GM12878 (cell line): ENCODE measurements around the gene PTCH2. TPM values are rescaled to one million over a fixed set of nuclear protein-coding genes. Genes with fewer than 3 reads are reported as not detected.

Experiments used
- ATAC-seq: fragments of 200-7000 bp; cut with Tn5 transposase; 3 replicates; pipeline ENCODE4 v1.9.1; 2020; ENCODE audit warnings: mild to moderate bottlenecking, moderate library complexity
- BruUV-seq: library from RNA; stranded (reverse); fragments of 400-500 nt; replicated peaks from 2 replicates; lab custom pipeline; 2021; lab: Mats Ljungman, UMichigan
- CTCF ChIA-PET: fragments of 300-600 bp; sonication (Branson Sonifier 250); formaldehyde crosslinking; extraction: SDS; loops from one replicate; lab custom pipeline; 2021; ENCODE audit warnings: inconsistent platforms; lab: Yijun Ruan, JAX
- POLR2A ChIA-PET: fragments of 350-600 bp; formaldehyde crosslinking; extraction: SDS; loops from one replicate; lab custom pipeline; 2021; ENCODE audit warnings: inconsistent platforms; lab: Charles Lee
- RAD21 ChIA-PET: fragments of 300-600 bp; sonication (Branson Sonifier 250); formaldehyde crosslinking; loops from one replicate; lab custom pipeline; 2023; ENCODE audit warnings: antibody characterized with exemption; ENCODE audit not compliant: unreplicated experiment; lab: Charles Lee
- SMC1A ChIA-PET: fragments of 300-600 bp; sonication (Branson Sonifier 250); formaldehyde crosslinking; loops from one replicate; lab custom pipeline; 2023; ENCODE audit not compliant: unreplicated experiment, uncharacterized antibody; lab: Charles Lee
- DNase-seq: peaks from one replicate; pipeline ENCODE4 v3.0.0-alpha.2; 2011; ENCODE audit warnings: low read depth, low spot score
- FAIRE-seq: peaks from 3 replicates; lab custom pipeline; 2011; peaks lifted over from hg19 to GRCh38; lab: Jason Lieb, UNC
- H2AFZ ChIP-seq: 2 replicates; pipeline ENCODE4 v1.6.0; 2011; ENCODE audit warnings: low read depth, low read length, control low read depth; ENCODE audit not compliant: control insufficient read depth
- H3K27ac ChIP-seq: 2 replicates; pipeline ENCODE4 v1.5.1; 2011; ENCODE audit warnings: control low read depth; ENCODE audit not compliant: control insufficient read depth, insufficient read depth
- H3K27me3 ChIP-seq, 2 experiments: replicated peaks in 1 of 2; 2 replicates each; pipeline versions ENCODE4 v1.6.0 to v1.6.1; 2011; ENCODE audit warnings: low read length in 1 of 2; ENCODE audit not compliant: control insufficient read depth in 2 of 2, insufficient read depth in 2 of 2
- H3K36me3 ChIP-seq, 2 experiments: 2 replicates each; pipeline ENCODE4 v1.5.1; 2011; ENCODE audit warnings: low read length in 1 of 2; ENCODE audit not compliant: control insufficient read depth in 2 of 2, insufficient read depth in 2 of 2
- H3K4me1 ChIP-seq: 2 replicates; pipeline ENCODE4 v1.6.1; 2011; ENCODE audit warnings: mild to moderate bottlenecking, low read length, moderate library complexity, mixed read lengths; ENCODE audit not compliant: control insufficient read depth, insufficient read depth
- H3K4me2 ChIP-seq: 2 replicates; pipeline ENCODE4 v1.6.0; 2011; ENCODE audit warnings: control low read depth; ENCODE audit not compliant: control insufficient read depth, insufficient read depth
- H3K4me3 ChIP-seq: fragments of 200-600 bp; sonication (generic); 2 replicates; pipeline ENCODE4 v1.5.1; 2016
- H3K79me2 ChIP-seq: 2 replicates; pipeline ENCODE4 v1.6.0; 2011; ENCODE audit warnings: low read length; ENCODE audit not compliant: control insufficient read depth, insufficient read depth
- H3K9ac ChIP-seq: 2 replicates; pipeline ENCODE4 v1.8.0; 2011; ENCODE audit warnings: low read length, control low read depth, mixed read lengths; ENCODE audit not compliant: control insufficient read depth, insufficient read depth
- H3K9me3 ChIP-seq: replicated peaks from 3 replicates; pipeline ENCODE4 v1.5.1; 2011; ENCODE audit warnings: mild to moderate bottlenecking, low read length; ENCODE audit not compliant: control insufficient read depth, insufficient read depth
- H4K20me1 ChIP-seq: 2 replicates; pipeline ENCODE4 v1.6.0; 2011; ENCODE audit not compliant: control insufficient read depth, insufficient read depth
- CREB1 ChIP-seq: IDR thresholded peaks from 2 replicates; pipeline ENCODE4 v1.6.1; 2012; ENCODE audit warnings: low read depth, mild to moderate bottlenecking, inconsistent platforms
- GABPA ChIP-seq: IDR thresholded peaks from 2 replicates; pipeline ENCODE4 v1.6.1; 2014; ENCODE audit warnings: antibody characterized with exemption, low read depth, mild to moderate bottlenecking, inconsistent platforms
- POLR2A ChIP-seq: IDR thresholded peaks from 2 replicates; pipeline ENCODE4 v1.6.1; 2011; ENCODE audit warnings: low read depth, mild to moderate bottlenecking, low read length
- SMAD1 ChIP-seq: fragments of 450-650 bp; IDR thresholded peaks from 2 replicates; pipeline ENCODE4 v1.6.1; 2018; ENCODE audit warnings: mild to moderate bottlenecking, low read depth; ENCODE audit not compliant: partially characterized antibody
- SMAD5 ChIP-seq: IDR thresholded peaks from 2 replicates; pipeline ENCODE4 v1.6.1; 2016; ENCODE audit warnings: antibody characterized with exemption, low read depth
- STAT1 ChIP-seq: fragments of 450-650 bp; conservative IDR thresholded peaks from 2 replicates; pipeline ENCODE4 v1.6.1; 2014; ENCODE audit warnings: antibody characterized with exemption, mild to moderate bottlenecking
- SUZ12 ChIP-seq: fragments of 200-600 bp; sonication (generic); IDR thresholded peaks from one replicate; pipeline ENCODE4 v1.6.1; 2018; ENCODE audit warnings: antibody characterized with exemption, mild to moderate bottlenecking; ENCODE audit not compliant: unreplicated experiment
- WRNIP1 ChIP-seq: IDR thresholded peaks from 2 replicates; pipeline ENCODE4 v1.6.1; 2011; ENCODE audit warnings: low read depth, low read length, improper control_type of control experiment, borderline replicate concordance
- WGBS: methylation state at CpG from one replicate; pipeline ENCODE4 v1.1.6; 2016; ENCODE audit warnings: low lambda C conversion rate; ENCODE audit not compliant: insufficient replicate concordance, insufficient coverage; ENCODE audit errors: missing lambda C conversion rate; 5-methylcytosine and 5-hydroxymethylcytosine counted together
- in situ Hi-C: fragments of 300-500 bp; cut with MboI; formaldehyde crosslinking; loops from 9 replicates; pipeline ENCODE4 v1.14.3; 2018; ENCODE audit warnings: mixed read lengths
- intact Hi-C: fragments of 100-400 bp; cut with micrococcal nuclease; formaldehyde crosslinking; loops from one replicate; pipeline ENCODE4 v1.14.2; 2022; ENCODE audit not compliant: unreplicated experiment
- polyA plus RNA-seq, 11 experiments: library from polyadenylated mRNA; depleted of rRNA in 4 of 11; unstranded in 6 of 11; stranded (reverse) in 5 of 11; fragments of >200 nt; fragmentation: Nextera tagmentation in 4 of 11; fragmentation: Illumina TruSeq in 1 of 11; extraction: Ambion mirVana in 4 of 11; extraction: Trizol in 1 of 11; gene quantifications; 1 replicate in 1 of 11; 2 replicates in 10 of 11; pipeline versions ENCODE4 v1.2.1 to v1.2.3, GENCODE V29; 2011 to 2016; ENCODE audit warnings: inconsistent platforms in 2 of 11, missing spikeins in 2 of 11, low read depth in 1 of 11
- total RNA-seq, 4 experiments: library from RNA; depleted of rRNA in 3 of 4; stranded (reverse); fragments of >200 nt in 3 of 4; fragmentation: Illumina TruSeq in 1 of 4; extraction: Trizol in 1 of 4; gene quantifications; 2 replicates each; pipeline versions ENCODE4 v1.2.1 to v1.2.3, GENCODE V29; 2013 to 2021
- TF ChIP-seq, protein P1 (sequence below): fragments of 450-650 bp; IDR thresholded peaks from 2 replicates; pipeline ENCODE4 v1.6.1; 2018; ENCODE audit warnings: borderline replicate concordance, mild to moderate bottlenecking; ENCODE audit not compliant: partially characterized antibody
- TF ChIP-seq, protein P2 (sequence below): fragments of 450-650 bp; IDR thresholded peaks from 2 replicates; pipeline ENCODE4 v1.6.1; 2016; ENCODE audit warnings: mild to moderate bottlenecking
- TF ChIP-seq, protein P3 (sequence below): fragments of 450-650 bp; conservative IDR thresholded peaks from 2 replicates; pipeline ENCODE4 v1.6.1; 2017; ENCODE audit warnings: mild to moderate bottlenecking, moderate library complexity
- TF ChIP-seq, protein P4 (sequence below): IDR thresholded peaks from 2 replicates; pipeline ENCODE4 v1.6.1; 2011; ENCODE audit warnings: borderline replicate concordance, low read depth, mild to moderate bottlenecking, moderate library complexity, mixed read lengths, low read length; ENCODE audit not compliant: insufficient read depth; ENCODE audit errors: extremely low read length

PTCH2 gene
- total and polyA plus RNA-seq, 10 of the 15 experiments (the other 5 are each of a cell fraction or from before 2014, with no cell fraction given) = 0.03 to 8.4 (median 0.10) TPM

DNA sequence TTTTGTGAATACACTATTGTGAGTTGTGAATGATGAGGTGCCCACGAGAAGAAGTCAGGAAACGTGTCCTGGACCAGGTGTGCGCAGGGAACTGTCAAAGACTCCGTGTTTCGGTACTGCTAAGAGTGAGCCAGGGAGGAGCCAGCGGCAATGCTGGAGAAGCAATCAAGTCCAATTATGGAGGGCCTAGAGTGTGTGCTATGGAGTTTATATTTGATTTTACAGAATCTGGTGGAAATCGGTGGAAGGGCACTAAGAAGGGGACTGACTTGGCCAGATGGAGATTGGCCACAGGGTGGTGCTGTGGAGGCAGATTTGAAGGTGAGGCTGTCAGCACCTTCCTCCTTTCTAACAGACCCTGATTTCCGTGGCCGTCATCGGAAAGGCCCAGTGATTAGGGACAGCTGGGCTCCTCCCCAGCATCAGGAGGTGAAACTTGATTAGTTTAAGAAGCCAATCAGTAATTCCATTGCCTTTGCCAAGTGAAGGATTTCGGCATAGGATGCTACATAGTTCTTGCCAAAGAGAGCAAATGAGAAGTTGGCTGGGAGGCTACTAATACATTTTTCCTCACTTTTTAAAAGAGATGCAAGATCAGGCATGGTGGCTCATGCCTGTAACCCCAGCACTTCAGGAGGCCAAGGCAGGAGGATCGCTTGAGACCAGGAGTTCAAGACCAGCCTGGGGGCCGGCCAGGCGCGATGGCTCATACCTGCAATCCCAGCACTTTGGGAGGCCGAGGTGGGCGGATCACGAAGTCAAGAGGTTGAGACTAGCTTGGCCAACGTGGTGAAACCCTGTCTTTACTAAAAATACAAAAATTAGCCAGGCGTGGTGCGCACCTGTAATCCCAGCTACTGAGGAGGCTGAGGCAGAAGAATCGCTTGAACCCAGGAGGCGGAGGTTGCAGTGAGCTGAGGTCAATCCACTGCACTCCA, 7.0 kb downstream of the PTCH2 start:
- Histone ChIP-seq H3K27me3 (no peaks in the 10 kb centered on the region), H3K4me1 (no peaks in the 10 kb centered on the region), H3K36me3 (no peaks in the 10 kb centered on the region), H3K27ac (no peak overlapping the region), H2AFZ (peak overlapping the region; percentile 89), H3K4me3 (no peak overlapping the region), H3K9me3 (no peaks in the 10 kb centered on the region), H4K20me1 (no peaks in the 10 kb centered on the region), H3K4me2 (no peak overlapping the region), H3K79me2 (no peaks in the 10 kb centered on the region), H3K9ac (no peak overlapping the region)
- in situ Hi-C loops = no loop called here
- DNase-seq = peak; percentile 55
- ChIA-PET SMC1A (interaction anchor here (0.6 to 2.8 kb wide), 10 partner anchors 13 to 466 kb away, joined by 3 to 13 read pairs (median 3); partner anchors contain the start of genes HECTD3, PLK3, RNU5D-1 and UROD), CTCF (interaction anchor here (0.6 to 3.5 kb wide), 32 partner anchors 9 to 665 kb away, joined by 3 to 24 read pairs (median 4); partner anchors contain the start of genes EIF2B3, HECTD3, MMACHC and PLK3), POLR2A (interaction anchor here (0.7 to 1.4 kb wide), 4 partner anchors 27 to 176 kb away, joined by 3 to 5 read pairs (median 3); partner anchors contain the start of genes BTBD19, PLK3, RNU5D-1 and UROD), RAD21 (interaction anchor here (0.6 to 2.8 kb wide), 11 partner anchors 10 to 656 kb away, joined by 3 to 19 read pairs (median 5); partner anchors contain the start of genes HECTD3, PLK3, RNU5D-1 and UROD)
- peak; percentile 98 for FAIRE-seq
- peak; percentile 98 for ATAC-seq
- 66% methylated on average over 23 of the region's 23 CpGs for WGBS
- intact Hi-C loops = loop anchor here (1.0 to 10.0 kb wide), 5 partner anchors 43 to 465 kb away; partner anchors contain the start of genes EIF2B3 and HECTD3
- BruUV-seq = no TSS peak
- TF ChIP-seq CREB1 (no peak), SUZ12 (no peak), POLR2A (no peak), SMAD5 (no peak), SMAD1 (no peak), STAT1 (0 out of 2 replicates have a peak, but pooled peaks have one; percentile 21), GABPA (no peak), WRNIP1 (no peak)
- TF ChIP-seq, protein P1, sequence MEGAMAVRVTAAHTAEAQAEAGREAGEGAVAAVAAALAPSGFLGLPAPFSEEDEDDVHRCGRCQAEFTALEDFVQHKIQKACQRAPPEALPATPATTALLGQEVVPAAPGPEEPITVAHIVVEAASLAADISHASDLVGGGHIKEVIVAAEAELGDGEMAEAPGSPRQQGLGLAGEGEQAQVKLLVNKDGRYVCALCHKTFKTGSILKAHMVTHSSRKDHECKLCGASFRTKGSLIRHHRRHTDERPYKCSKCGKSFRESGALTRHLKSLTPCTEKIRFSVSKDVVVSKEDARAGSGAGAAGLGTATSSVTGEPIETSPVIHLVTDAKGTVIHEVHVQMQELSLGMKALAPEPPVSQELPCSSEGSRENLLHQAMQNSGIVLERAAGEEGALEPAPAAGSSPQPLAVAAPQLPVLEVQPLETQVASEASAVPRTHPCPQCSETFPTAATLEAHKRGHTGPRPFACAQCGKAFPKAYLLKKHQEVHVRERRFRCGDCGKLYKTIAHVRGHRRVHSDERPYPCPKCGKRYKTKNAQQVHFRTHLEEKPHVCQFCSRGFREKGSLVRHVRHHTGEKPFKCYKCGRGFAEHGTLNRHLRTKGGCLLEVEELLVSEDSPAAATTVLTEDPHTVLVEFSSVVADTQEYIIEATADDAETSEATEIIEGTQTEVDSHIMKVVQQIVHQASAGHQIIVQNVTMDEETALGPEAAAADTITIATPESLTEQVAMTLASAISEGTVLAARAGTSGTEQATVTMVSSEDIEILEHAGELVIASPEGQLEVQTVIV = no peak
- TF ChIP-seq, protein P2, sequence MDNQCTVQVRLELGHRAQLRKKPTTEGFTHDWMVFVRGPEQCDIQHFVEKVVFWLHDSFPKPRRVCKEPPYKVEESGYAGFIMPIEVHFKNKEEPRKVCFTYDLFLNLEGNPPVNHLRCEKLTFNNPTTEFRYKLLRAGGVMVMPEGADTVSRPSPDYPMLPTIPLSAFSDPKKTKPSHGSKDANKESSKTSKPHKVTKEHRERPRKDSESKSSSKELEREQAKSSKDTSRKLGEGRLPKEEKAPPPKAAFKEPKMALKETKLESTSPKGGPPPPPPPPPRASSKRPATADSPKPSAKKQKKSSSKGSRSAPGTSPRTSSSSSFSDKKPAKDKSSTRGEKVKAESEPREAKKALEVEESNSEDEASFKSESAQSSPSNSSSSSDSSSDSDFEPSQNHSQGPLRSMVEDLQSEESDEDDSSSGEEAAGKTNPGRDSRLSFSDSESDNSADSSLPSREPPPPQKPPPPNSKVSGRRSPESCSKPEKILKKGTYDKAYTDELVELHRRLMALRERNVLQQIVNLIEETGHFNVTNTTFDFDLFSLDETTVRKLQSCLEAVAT = no peak; the same call in none of the 2 replicates
- TF ChIP-seq, protein P3, sequence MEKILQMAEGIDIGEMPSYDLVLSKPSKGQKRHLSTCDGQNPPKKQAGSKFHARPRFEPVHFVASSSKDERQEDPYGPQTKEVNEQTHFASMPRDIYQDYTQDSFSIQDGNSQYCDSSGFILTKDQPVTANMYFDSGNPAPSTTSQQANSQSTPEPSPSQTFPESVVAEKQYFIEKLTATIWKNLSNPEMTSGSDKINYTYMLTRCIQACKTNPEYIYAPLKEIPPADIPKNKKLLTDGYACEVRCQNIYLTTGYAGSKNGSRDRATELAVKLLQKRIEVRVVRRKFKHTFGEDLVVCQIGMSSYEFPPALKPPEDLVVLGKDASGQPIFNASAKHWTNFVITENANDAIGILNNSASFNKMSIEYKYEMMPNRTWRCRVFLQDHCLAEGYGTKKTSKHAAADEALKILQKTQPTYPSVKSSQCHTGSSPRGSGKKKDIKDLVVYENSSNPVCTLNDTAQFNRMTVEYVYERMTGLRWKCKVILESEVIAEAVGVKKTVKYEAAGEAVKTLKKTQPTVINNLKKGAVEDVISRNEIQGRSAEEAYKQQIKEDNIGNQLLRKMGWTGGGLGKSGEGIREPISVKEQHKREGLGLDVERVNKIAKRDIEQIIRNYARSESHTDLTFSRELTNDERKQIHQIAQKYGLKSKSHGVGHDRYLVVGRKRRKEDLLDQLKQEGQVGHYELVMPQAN = no peak
- TF ChIP-seq, protein P4, sequence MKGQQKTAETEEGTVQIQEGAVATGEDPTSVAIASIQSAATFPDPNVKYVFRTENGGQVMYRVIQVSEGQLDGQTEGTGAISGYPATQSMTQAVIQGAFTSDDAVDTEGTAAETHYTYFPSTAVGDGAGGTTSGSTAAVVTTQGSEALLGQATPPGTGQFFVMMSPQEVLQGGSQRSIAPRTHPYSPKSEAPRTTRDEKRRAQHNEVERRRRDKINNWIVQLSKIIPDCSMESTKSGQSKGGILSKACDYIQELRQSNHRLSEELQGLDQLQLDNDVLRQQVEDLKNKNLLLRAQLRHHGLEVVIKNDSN = no peak
